K562 (cell line): ENCODE measurements around the gene MTG1. TPM values are rescaled to one million over a fixed set of nuclear protein-coding genes. Genes with fewer than 3 reads are reported as not detected.

ENCODE experiments used
- ATAC-seq: fragments of 200-7000 bp; cut with Tn5 transposase; 3 replicates; pipeline ENCODE4 v1.9.1; 2020; ENCODE audit warnings: moderate library complexity
- BruUV-seq: library from RNA; stranded (reverse); fragments of 400-500 nt; replicated peaks from 2 replicates; lab custom pipeline; 2021; lab: Mats Ljungman, UMichigan
- CTCF ChIA-PET: fragments of 300-600 bp; formaldehyde crosslinking; extraction: SDS; loops from one replicate; lab custom pipeline; 2021; ENCODE audit warnings: low intra/inter-chr PET ratio; lab: Yijun Ruan, JAX
- POLR2A ChIA-PET: fragments of 300-600, 350-650 bp; sonication (Branson Sonifier 250); formaldehyde crosslinking; extraction: SDS; loops from one replicate; lab custom pipeline; 2021; ENCODE audit warnings: antibody characterized with exemption, inconsistent platforms; lab: Yijun Ruan, JAX
- DNase-seq, 4 experiments: peaks; one replicate each; pipeline versions ENCODE4 v3.0.0 to v3.0.0-alpha.2; 2011 to 2018; ENCODE audit warnings: low spot score in 3 of 4, mixed read lengths in 3 of 4; ENCODE audit errors: extremely low read depth in 1 of 4
- FAIRE-seq: peaks from 2 replicates; lab custom pipeline; 2011; peaks lifted over from hg19 to GRCh38; lab: Jason Lieb, UNC
- H2AFZ ChIP-seq: 2 replicates; pipeline ENCODE4 v1.6.0; 2011; ENCODE audit warnings: low read depth, low read length, control low read depth, inconsistent platforms
- H3K27ac ChIP-seq: fragments of 200-600 bp; 3 replicates; pipeline ENCODE4 v1.8.0; 2011; ENCODE audit warnings: low read depth, mild to moderate bottlenecking, control low read depth, inconsistent platforms, low read length, moderate library complexity, mixed read lengths; ENCODE audit errors: extremely low read depth
- H3K27me3 ChIP-seq, 2 experiments: fragments of 300-600 bp in 1 of 2; 2 replicates in 1 of 2; 3 replicates in 1 of 2; pipeline versions ENCODE4 v1.6.0 to v1.8.0; 2011; ENCODE audit warnings: inconsistent platforms in 2 of 2, low read length in 2 of 2, mild to moderate bottlenecking in 1 of 2, mixed read lengths in 1 of 2, moderate library complexity in 1 of 2; ENCODE audit not compliant: control insufficient read depth in 2 of 2, insufficient read depth in 2 of 2
- H3K36me3 ChIP-seq: fragments of 300-600 bp; 3 replicates; pipeline ENCODE4 v1.8.0; 2011; ENCODE audit warnings: mild to moderate bottlenecking, low read length, inconsistent platforms; ENCODE audit not compliant: control insufficient read depth, insufficient read depth
- H3K4me1 ChIP-seq, 2 experiments: fragments of 200-600 bp in 1 of 2; replicated peaks in 1 of 2; 2 replicates in 1 of 2; 3 replicates in 1 of 2; pipeline versions ENCODE4 v1.5.1 to v1.8.0; 2011; ENCODE audit warnings: inconsistent platforms in 2 of 2, low read length in 2 of 2, mild to moderate bottlenecking in 1 of 2, mixed read lengths in 1 of 2, moderate library complexity in 1 of 2; ENCODE audit not compliant: control insufficient read depth in 2 of 2, insufficient read depth in 2 of 2
- H3K4me2 ChIP-seq: 2 replicates; pipeline ENCODE4 v1.6.1; 2011; ENCODE audit warnings: low read length, control low read depth, inconsistent platforms, mixed read lengths; ENCODE audit not compliant: insufficient read depth
- H3K4me3 ChIP-seq: fragments of 200-600 bp; sonication (generic), shearing (Covaris generic); 2 replicates; pipeline ENCODE4 v1.5.1; 2016; ENCODE audit warnings: control low read depth, inconsistent platforms
- H3K79me2 ChIP-seq: fragments of 200-600 bp; 3 replicates; pipeline ENCODE4 v1.8.0; 2011; ENCODE audit warnings: low read length, inconsistent platforms; ENCODE audit not compliant: control insufficient read depth, insufficient read depth
- H3K9ac ChIP-seq, 2 experiments: 2 replicates each; pipeline versions ENCODE4 v1.6.0 to v1.6.1; 2011; ENCODE audit warnings: low read depth in 2 of 2, low read length in 2 of 2, control low read depth in 1 of 2, inconsistent platforms in 1 of 2, mild to moderate bottlenecking in 1 of 2, mixed read lengths in 1 of 2; ENCODE audit not compliant: insufficient read depth in 1 of 2
- H3K9me1 ChIP-seq: one replicate; pipeline ENCODE4 v1.6.0; 2011; ENCODE audit warnings: inconsistent platforms, mild to moderate bottlenecking, low read length, moderate library complexity; ENCODE audit not compliant: control insufficient read depth, insufficient read depth
- H3K9me3 ChIP-seq: replicated peaks from 2 replicates; pipeline ENCODE4 v1.5.1; 2011; ENCODE audit warnings: low read depth, low read length, inconsistent platforms; ENCODE audit not compliant: control insufficient read depth, insufficient read depth
- H4K20me1 ChIP-seq: replicated peaks from 2 replicates; pipeline ENCODE4 v1.6.1; 2011; ENCODE audit warnings: low read length, inconsistent platforms, mixed read lengths; ENCODE audit not compliant: control insufficient read depth, insufficient read depth
- BRD9 ChIP-seq: fragments of 450-650 bp; IDR thresholded peaks from 2 replicates; pipeline ENCODE4 v1.6.1; 2018; ENCODE audit warnings: low read depth; ENCODE audit not compliant: partially characterized antibody
- FIP1L1 ChIP-seq: fragments of 200-400 bp; formaldehyde crosslinking; IDR thresholded peaks from 2 replicates; pipeline ENCODE4 v1.6.1; 2018; ENCODE audit warnings: mild to moderate bottlenecking, low read depth, low read length; ENCODE audit not compliant: poor library complexity, severe bottlenecking
- GATAD2A ChIP-seq: fragments of 450-650 bp; IDR thresholded peaks from 2 replicates; pipeline ENCODE4 v1.6.1; 2017
- KAT2B ChIP-seq: IDR thresholded peaks from one replicate; pipeline ENCODE4 v1.6.1; 2012; ENCODE audit warnings: low read depth, mild to moderate bottlenecking, control low read depth, inconsistent platforms, low read length, moderate library complexity
- KDM1A ChIP-seq, 2 experiments: fragments of 450-650 bp; IDR thresholded peaks; 2 replicates each; pipeline ENCODE4 v1.6.1; 2016; ENCODE audit warnings: mild to moderate bottlenecking in 2 of 2
- LCOR ChIP-seq: sonication (generic); formaldehyde crosslinking; IDR thresholded peaks from 2 replicates; pipeline ENCODE4 v1.8.0; 2022; ENCODE audit warnings: mild to moderate bottlenecking, missing genetic modification reagents
- POLR2G ChIP-seq: fragments of 200-400 bp; formaldehyde crosslinking; IDR thresholded peaks from 2 replicates; pipeline ENCODE4 v1.6.1; 2017; ENCODE audit warnings: low read depth, mild to moderate bottlenecking, antibody characterized with exemption, low read length, moderate library complexity
- PURB ChIP-seq: sonication (generic); formaldehyde crosslinking; IDR thresholded peaks from 2 replicates; pipeline ENCODE4 v1.9.0; 2021; ENCODE audit warnings: low read depth, mild to moderate bottlenecking, missing genetic modification reagents
- SIN3B ChIP-seq: fragments of 450-650 bp; IDR thresholded peaks from 2 replicates; pipeline ENCODE4 v1.6.1; 2017; ENCODE audit warnings: low read depth, mild to moderate bottlenecking, moderate library complexity
- SMARCE1 ChIP-seq: fragments of 450-650 bp; IDR thresholded peaks from 2 replicates; pipeline ENCODE4 v1.7.1; 2016; ENCODE audit warnings: mild to moderate bottlenecking
- SREBF2 ChIP-seq: sonication (generic); formaldehyde crosslinking; IDR thresholded peaks from 2 replicates; pipeline ENCODE4 v1.4.0; 2020; ENCODE audit warnings: mild to moderate bottlenecking, missing genetic modification reagents
- TAL1 ChIP-seq: fragments of 450-650 bp; IDR thresholded peaks from 2 replicates; pipeline ENCODE4 v1.6.1; 2016; ENCODE audit warnings: mild to moderate bottlenecking
- U2AF1 ChIP-seq: fragments of 200-400 bp; formaldehyde crosslinking; optimal IDR thresholded peaks from 2 replicates; pipeline ENCODE3; 2017; ENCODE audit warnings: mild to moderate bottlenecking, low read depth, low read length, moderate library complexity
- ZNF143 ChIP-seq: sonication (generic); formaldehyde crosslinking; IDR thresholded peaks from 2 replicates; pipeline ENCODE4 v1.9.0; 2022; ENCODE audit warnings: mild to moderate bottlenecking, missing genetic modification reagents
- ZNF253 ChIP-seq: fragments of 250-450 bp; sonication (Bioruptor Pico); conservative IDR thresholded peaks from 2 replicates; pipeline ENCODE4 v1.6.1; 2021; ENCODE audit warnings: mild to moderate bottlenecking
- WGBS: fragments of 100-300 bp; shearing (Covaris generic); methylation state at CpG from one replicate; pipeline ENCODE4 v1.1.6; 2016; ENCODE audit warnings: low coverage, mixed read lengths; ENCODE audit not compliant: insufficient coverage; ENCODE audit errors: missing lambda C conversion rate; 5-methylcytosine and 5-hydroxymethylcytosine counted together
- in situ Hi-C: fragments of 300-500 bp; cut with MboI; formaldehyde crosslinking; loops from 4 replicates; pipeline ENCODE4 v1.15.0; 2018; ENCODE audit warnings: inconsistent platforms, mixed read lengths
- intact Hi-C: fragments of 100-400 bp; cut with micrococcal nuclease; formaldehyde crosslinking; loops from 2 replicates; pipeline ENCODE4 v1.14.2; 2022
- polyA plus RNA-seq, 8 experiments: library from polyadenylated mRNA; depleted of rRNA in 4 of 8; stranded (reverse) in 5 of 8; unstranded in 3 of 8; fragments of >200 nt; fragmentation: Nextera tagmentation in 2 of 8; fragmentation: Illumina TruSeq in 1 of 8; extraction: Ambion mirVana in 2 of 8; extraction: Trizol in 1 of 8; gene quantifications; 2 replicates each; pipeline versions ENCODE4 v1.2.1 to v1.2.3, GENCODE V29; 2011 to 2014; ENCODE audit warnings: inconsistent platforms in 1 of 8, missing spikeins in 1 of 8
- total RNA-seq, 7 experiments: library from RNA; depleted of rRNA in 6 of 7; stranded (reverse); fragments of >200 nt in 6 of 7; fragmentation: Illumina TruSeq in 2 of 7; extraction: Trizol in 2 of 7; gene quantifications; 2 replicates each; pipeline versions ENCODE4 v1.2.1 to v1.2.3, GENCODE V29; 2011 to 2021; ENCODE audit warnings: low replicate concordance in 1 of 7
- TF ChIP-seq, protein P1 (sequence below): fragments of 250-450 bp; sonication (Bioruptor Pico); IDR thresholded peaks from 2 replicates; pipeline ENCODE4 v1.4.0; 2020; ENCODE audit warnings: mild to moderate bottlenecking

The MTG1 gene
- total and polyA plus RNA-seq, 9 of the 15 experiments (the other 6 are each of a cell fraction or from before 2014, with no cell fraction given), result 2.8 to 28.2 (median 15.4) TPM

DNA sequence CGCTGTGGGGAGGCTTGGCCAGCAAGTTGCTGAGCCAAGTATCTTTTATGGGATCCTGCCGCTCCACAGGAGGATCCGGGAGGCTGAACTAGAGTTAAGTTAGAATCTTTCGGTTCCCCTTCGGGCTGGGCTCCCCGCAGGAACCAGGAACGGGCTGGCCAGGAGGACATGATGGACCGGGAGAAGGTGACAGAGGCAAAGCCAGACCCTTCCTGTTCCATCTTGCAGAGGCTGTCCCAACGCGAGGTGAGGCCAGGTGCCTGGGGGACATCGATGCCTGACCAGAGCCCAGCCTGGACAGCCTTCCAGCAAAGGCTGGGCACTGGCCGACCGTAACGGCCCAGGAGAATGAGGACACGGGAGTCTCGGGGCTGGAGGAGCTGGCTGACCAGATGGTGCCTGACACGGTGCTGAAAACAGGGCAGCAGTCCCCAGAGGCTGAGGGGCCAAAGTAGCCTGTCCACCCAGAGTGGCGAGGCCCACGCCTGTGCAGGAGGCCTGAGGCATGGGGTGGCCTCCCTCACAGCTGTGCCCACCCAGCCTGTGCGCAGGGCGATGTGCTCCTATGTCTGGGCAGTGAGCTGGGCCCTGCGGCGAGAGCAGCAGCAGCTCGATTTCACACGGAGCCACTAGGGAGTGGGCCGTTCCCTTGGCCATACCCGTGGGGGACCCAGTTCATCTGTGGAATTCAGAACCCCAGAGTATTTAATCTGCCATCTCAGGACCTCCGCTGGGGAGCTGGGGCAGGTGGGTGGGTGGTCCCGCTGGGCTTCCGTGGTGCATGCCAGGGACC is 16.7 kb upstream of the MTG1 start:
- TF ChIP-seq ZNF143 (CRISPR knock-in tag), result no peak
- TF ChIP-seq SREBF2 (CRISPR knock-in tag), result no peak
- TF ChIP-seq KAT2B, result no peak
- TF ChIP-seq SIN3B, result no peak
- no peak for TF ChIP-seq LCOR (CRISPR knock-in tag)
- TF ChIP-seq GATAD2A, result no peak
- TF ChIP-seq TAL1, result no peak
- TF ChIP-seq KDM1A (IDR thresholded peaks at IDR 0.05), result no peak
- TF ChIP-seq BRD9, result no peak
- no peak for TF ChIP-seq ZNF253 (CRISPR knock-in tag)
- TF ChIP-seq U2AF1, result no peak
- no peak for TF ChIP-seq FIP1L1
- TF ChIP-seq, protein P1, sequence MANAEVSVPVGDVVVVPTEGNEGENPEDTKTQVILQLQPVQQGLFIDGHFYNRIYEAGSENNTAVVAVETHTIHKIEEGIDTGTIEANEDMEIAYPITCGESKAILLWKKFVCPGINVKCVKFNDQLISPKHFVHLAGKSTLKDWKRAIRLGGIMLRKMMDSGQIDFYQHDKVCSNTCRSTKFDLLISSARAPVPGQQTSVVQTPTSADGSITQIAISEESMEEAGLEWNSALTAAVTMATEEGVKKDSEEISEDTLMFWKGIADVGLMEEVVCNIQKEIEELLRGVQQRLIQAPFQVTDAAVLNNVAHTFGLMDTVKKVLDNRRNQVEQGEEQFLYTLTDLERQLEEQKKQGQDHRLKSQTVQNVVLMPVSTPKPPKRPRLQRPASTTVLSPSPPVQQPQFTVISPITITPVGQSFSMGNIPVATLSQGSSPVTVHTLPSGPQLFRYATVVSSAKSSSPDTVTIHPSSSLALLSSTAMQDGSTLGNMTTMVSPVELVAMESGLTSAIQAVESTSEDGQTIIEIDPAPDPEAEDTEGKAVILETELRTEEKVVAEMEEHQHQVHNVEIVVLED (CRISPR knock-in tag), result no peak
- no peak for TF ChIP-seq POLR2G
- TF ChIP-seq PURB, result no peak
- no peak for TF ChIP-seq SMARCE1
- TF ChIP-seq, all 486 proteins: peak for 0
- BruUV-seq, result no TSS peak
- Histone ChIP-seq H3K9me3 (no peaks in the 10 kb centered on the region), H3K27me3 (no peaks in the 10 kb centered on the region), H3K36me3 (no peaks in the 10 kb centered on the region), H2AFZ (no peak overlapping the region), H3K79me2 (peaks cover 5% of the 10 kb centered on the region), H3K4me3 (no peak overlapping the region), H3K9ac (peak overlapping the region in 1 of 2 experiments; percentile 36; a peak in 1 of 4 replicates), H3K4me2 (no peak overlapping the region), H3K9me1 (no peaks in the 10 kb centered on the region), H3K4me1 (peaks cover 7 to 44% of the 10 kb centered on the region in 2 experiments; a peak in 3 of 5 replicates), H3K27ac (no peak overlapping the region), H4K20me1 (no peaks in the 10 kb centered on the region)
- in situ Hi-C loops (no loop called here), intact Hi-C loops (no loop called here)
- 82% methylated on average over 22 of the region's 30 CpGs for WGBS
- no peak for DNase-seq
- no peak for ATAC-seq
- ChIA-PET CTCF (no interaction called here), POLR2A (interaction anchor here (0.9 to 1.5 kb wide), 2 partner anchors 13 to 16 kb away, joined by 3 to 5 read pairs; no protein-coding TSS in a partner anchor)
- FAIRE-seq, result no peak
